GM19351 (cell line): ENCODE data around the gene CHST10.
"Not testable (repeated sequence)": the region's sequence is repeated elsewhere in the genome, so short reads cannot be mapped to it uniquely, and the experiment has no call there.

Experiments
- ATAC-seq: cut with Tn5 transposase; IDR thresholded peaks from one replicate; pipeline ENCODE4 v1.9.1; 2021; ENCODE audit warnings: mild to moderate bottlenecking, moderate library complexity; ENCODE audit not compliant: unreplicated experiment

The CHST10 gene

GRCh38 chr2:100416935-100417710 is at the start of gene CHST10:
TSS of gene CHST10 (minus strand) at chr2:100417668. CDS start at chr2:100406675, 10,993 bp downstream.
- ATAC-seq = peak; percentile 88

DNA sequence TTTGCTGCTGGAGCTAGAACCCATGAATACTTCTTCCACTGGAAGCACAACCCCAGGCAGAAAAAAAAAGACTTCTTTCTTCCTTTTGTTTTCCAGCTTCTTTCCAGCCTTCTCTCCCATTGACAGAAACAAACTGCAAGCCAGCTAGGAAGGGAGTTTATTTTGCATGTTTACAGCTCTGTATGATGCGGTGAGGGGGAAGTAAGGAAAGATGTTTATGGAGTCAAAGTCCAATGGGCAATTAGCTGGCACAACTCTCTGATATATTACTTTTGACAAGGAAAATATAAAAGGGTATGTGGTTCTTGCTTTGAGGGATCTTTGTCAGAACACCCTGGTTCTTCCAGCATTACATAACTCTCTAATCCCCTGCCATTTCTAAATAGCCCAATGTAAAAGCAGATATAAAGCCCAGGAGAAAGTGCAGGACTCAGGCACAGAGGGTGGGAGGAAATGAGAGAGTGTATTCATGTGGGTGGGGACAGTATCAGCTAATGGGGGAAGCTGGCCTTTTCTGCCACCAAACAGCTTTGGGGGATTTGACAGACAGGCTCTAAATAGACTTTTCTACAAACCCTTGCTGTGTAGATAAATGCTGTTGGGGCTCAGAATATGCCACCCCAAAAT is 43.5 kb upstream of the CHST10 start:
- no peak for ATAC-seq

DNA sequence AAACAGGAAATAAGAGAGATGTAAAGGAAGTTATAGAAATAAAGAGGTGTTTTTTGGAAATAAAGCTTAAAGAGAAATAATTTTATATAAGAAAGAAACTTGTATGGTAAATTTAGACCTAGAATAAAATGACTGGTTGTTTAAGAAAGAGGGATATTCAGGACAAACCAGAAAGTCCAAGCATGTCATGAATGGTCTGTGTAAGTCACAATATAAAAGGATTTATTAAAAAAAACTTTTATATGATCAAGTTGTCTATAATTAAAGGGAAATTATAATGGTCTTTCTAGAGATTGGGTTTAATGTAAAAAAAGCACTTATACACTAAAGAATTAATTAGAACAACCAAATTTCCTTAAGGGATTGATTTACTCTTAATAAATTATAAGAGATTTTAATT is 38.9 kb upstream of the CHST10 start:
- not testable (repeated sequence) for ATAC-seq

GRCh38 chr2:100453853-100454252 is 36.4 kb upstream of the CHST10 start:
- peak; percentile 80 for ATAC-seq

- no peak for ATAC-seq
These were observed 34.3 kb upstream of the CHST10 start for GRCh38 chr2:100451734-100452133.

DNA sequence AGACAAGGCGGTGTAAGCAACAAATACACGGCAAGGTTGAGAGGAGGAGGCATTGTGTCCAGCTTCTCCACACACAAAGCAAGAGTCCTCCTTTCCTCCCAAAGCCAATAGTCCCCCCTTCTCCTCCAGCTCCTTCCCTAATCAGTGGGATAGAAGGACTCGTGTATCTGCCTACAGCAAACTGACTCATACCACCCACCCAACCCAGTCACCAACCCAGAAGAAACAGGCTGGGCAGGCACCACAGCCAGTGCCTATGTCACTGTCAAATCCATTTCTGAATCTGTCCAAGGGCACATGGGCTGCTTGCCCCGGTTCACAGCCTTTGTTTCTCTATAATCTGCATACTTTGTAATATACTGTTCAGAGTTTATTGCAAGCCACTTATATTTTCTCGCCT is 33.6 kb upstream of the CHST10 start:
- ATAC-seq = no peak

DNA sequence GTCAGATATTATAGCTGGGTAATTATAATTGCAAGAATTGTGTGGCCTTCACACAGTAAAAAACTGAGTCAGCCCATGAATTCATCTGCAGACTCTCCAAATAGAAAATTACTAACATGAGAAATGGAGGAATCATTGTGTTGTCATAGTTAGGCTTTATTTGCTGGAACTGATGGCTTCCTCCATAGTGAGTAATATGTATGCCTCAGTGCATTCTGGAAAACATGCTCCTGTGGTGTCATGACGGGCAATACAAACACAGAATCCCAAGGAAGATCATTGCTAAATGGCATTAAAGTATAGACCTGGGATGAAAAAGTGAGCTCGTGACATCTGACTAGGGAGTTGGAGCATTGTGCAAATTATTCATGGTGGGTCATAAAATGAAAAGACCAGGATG is 29.2 kb upstream of the CHST10 start:
- ATAC-seq = no peak

- ATAC-seq = no peak
These were observed 20.3 kb upstream of the CHST10 start for GRCh38 chr2:100437751-100438150.

DNA sequence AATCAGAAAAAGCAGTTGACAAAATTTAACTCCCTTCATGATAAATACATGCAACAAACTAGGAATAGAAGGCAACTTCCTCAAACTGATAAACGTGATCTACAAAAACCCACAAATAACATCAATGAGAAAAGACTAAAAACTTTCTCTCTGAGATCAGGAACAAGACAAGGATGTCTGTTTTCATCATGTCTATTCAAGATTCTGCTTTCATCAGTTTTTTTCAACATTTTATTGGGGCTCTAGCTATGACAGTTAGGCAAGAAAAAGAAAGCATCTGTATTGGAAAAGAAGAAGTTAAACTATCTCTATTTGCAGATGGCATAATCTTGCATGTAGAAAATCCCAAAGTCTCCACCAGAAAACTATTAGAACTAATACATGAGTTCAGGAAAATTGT is 12.3 kb upstream of the CHST10 start:
- no peak for ATAC-seq

DNA sequence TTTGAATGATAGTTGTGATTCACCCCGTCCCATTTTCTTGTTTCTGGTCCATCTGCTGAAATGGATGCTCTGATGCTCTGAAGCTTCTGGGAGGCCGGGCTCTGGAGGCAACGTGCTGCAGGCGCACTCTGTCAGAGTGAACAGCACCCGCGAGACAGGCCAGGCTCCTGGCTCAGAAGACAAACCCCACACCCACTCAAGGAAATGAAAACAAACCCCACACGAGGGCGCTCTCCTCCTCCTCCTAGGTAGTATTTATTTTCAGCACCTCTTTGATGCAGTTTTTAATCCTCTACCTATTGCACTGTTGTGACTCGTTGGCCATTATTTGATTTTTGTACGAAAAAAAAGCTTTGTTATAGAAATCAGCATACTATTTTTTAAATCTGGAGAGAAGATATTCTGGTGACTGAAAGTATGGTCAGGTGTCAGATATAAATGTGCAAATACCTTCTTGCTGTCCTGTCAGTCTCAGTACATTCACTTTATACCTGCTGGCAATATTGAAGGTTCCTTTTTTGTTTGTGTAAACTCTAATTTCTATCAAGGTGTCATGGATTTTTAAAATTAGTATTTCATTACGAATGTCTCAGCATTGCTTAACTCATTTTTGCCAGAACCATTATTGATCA is 10.3 kb upstream of the CHST10 start:
- ATAC-seq = peak; percentile 77

DNA sequence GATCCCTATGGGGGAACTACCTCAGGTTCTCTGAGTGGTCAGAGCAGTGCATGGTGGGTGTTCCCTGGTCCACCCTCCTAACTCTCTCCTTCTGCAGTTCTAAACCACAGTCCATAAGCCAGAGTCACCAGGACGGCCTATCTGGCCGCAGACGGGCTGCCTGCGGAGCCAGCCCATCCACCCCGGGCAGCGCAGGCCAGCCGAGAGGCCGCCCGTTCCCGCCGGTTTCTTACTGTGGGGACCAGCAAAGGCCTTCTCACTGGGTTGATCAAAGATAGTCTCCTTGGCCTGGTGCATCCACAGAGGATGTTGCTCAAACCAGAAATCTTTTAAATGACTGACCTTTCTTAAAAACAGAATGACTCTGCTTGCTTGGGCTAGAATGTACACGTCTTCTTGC is 9.6 kb upstream of the CHST10 start:
- ATAC-seq = no peak

DNA sequence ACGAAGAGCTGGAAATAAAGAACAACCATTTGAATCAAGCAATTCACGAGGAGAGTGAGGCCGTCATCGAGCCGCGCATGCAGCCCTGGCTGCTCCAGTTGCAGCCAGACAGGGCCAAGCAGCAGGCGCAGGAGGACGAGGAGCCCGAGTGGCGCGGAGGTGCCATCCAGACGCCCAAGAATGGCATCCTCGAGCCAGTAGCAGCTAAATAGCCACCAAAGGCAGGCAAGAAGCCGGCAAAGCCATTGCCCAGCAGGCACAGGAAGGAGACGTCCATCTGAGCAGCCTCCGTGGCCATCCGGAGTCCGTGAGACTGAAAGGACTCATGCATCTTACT is 8.9 kb upstream of the CHST10 start:
- ATAC-seq = no peak

DNA sequence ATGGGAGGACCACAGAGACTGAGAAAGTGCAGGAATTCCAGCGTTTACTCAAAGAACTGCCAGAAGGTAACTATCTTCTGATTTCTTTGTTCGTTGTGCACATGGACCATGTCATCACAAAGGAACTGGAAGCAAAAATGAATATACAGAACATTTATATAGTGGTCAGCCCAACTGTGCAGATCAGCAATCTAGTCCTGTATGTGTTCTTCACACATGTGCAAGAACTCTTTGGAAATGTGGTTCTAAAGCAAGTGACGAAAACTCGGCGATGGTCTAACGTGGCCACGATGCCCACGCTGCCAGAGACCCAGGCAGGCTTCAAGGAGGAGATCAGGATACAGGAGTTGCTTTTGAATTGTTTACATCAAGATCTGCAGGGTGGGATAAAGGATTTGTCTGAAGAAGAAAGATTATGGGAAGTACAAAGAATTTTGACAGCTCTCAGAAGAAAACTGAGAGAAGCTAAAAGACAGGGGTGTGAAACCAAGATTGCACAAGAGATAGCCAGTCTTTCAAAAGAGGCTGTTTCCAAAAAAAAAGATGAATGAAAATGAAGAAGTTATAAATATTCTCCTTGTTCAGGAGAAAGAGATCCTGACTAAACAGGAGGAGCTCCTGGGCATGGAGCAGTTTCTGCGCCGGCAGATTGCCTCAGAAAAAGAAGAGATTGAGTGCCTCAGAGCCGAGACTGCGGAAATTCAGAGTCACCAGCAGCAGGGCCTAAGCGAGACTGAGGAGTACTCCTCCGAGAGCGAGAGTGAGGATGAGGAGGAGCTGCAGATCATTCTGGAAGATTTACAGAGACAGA is 8.3 kb upstream of the CHST10 start:
- no peak for ATAC-seq

DNA sequence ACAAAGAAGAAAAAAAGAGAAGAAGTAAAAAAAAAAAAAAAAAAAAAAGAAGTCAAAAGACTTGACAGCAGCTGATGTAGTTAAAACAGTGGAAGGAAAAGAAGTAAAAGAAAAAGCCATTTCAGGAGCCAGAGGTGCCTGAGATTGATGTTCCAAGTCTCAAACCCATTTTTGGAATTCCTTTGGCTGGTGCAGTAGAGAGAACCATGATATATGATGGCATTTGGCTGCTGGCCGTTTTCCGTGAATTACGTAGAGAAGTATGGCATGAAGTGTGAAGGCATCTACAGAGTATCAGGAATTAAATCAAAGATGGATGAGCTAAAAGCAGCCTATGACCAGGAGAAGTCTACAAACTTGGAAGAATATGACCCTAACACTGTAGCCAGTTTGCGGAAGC is 7.6 kb upstream of the CHST10 start:
- no peak for ATAC-seq

DNA sequence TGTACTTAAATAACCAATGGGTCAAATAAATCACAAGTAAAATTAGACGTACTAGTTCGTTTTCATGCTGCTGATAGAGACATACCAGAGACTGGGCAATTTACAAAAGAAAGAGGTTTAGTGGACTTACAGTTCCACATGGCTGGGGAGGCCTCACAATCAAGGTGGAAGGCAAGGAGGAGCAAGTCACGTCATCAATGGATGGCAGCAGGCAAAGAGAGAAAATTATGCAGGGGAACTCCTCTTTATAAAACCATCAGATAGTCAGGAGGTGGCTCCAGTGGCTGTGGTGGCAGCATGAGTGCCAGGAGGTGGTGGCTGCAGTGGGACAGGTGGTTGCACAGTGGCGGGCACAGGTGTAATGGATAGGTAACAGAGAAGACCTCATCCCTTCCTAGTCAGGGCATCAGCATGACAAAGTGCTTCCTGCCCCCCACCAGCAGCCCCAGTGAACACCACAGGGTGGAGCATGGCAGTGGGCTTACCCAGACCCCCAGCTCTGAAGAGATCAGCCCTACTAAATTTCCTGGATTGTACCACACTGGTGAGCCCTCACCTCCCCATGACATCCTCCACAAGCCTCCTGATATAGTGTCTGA is 6.9 kb upstream of the CHST10 start:
- ATAC-seq = no peak

GRCh38 chr2:100423631-100424030 is 6.2 kb upstream of the CHST10 start:
- ATAC-seq = no peak

- ATAC-seq = no peak
These were observed 5.0 kb upstream of the CHST10 start for GRCh38 chr2:100422320-100423055.

DNA sequence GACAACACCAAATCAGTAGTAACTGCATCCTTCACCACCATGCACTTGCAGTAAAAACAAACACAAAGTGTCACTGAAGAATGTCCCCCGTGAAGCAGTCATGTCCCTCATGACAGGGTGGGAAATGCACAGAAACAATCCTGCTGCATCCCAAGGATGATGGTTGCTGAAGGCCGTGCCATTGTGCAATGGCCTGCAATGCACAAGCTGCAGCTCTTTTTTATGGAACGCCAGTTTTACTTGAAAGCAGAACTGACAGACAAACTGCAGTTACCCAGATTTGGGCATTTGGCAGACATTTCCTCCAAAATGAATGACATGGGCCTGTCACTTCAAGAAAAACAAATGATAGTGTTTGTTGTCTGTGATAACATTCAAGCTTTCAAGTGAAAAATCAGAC is 2.4 kb upstream of the CHST10 start:
- no peak for ATAC-seq

DNA sequence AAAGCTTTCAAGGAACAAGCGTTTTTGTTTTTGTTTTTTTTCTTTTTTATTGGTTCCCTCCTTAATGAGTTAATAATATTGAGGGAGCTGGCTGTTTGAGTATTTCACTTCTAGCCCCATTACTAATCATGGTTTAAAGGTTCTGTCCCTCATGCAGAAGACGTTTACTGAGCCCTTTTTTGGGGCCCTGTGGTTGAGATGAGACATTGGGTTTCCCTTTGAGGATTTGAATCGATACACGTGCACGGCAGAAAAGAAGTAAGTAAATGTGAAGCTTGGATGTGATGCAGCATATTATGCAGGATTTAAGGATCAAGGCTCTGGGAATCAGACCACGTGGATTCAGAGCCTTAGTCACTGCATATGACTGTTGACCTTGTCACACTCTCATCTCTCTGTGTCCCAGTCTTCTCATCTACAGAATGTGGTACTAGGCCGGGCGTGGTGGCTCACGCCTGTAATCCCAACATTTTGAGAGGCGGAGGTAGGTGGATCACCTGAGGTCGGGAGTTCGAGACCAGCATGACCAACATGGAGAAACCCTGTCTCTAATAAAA is 1.0 kb upstream of the CHST10 start:
- ATAC-seq = no peak

GRCh38 chr2:100417711-100418124 is 250 bp upstream of the CHST10 start:
- ATAC-seq = no peak
